HG03135 (cell line): Measurements from ENCODE around the gene XAB2.
"Not testable (repeated sequence)": the region's sequence is repeated elsewhere in the genome, so short reads cannot be mapped to it uniquely, and the experiment has no call there.

Source experiments
- ATAC-seq: cut with Tn5 transposase; IDR thresholded peaks from one replicate; pipeline ENCODE4 v1.9.1; 2021; ENCODE audit warnings: mild to moderate bottlenecking, moderate library complexity; ENCODE audit not compliant: unreplicated experiment

XAB2 gene

DNA sequence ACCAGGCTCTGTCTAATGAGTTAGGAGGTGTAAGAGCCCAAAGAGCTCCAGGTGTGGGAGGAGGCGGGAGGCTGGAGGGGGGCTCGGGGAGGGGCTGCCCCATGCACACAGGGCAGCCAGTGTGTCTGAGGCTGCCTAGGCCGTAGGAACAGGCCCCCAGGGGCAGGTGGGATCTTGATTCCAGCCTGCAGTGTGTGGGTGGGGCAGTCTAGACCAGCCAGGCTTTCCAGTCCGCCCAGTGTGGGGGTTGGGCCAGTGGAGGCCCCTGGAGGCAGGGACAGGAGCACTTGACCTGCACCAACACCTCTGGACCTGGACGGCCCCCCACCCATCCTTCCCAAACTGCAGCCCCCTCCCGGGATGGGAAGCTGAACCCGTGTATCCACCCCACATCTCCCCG, 39.1 kb downstream of the XAB2 start:
- no peak for ATAC-seq

DNA sequence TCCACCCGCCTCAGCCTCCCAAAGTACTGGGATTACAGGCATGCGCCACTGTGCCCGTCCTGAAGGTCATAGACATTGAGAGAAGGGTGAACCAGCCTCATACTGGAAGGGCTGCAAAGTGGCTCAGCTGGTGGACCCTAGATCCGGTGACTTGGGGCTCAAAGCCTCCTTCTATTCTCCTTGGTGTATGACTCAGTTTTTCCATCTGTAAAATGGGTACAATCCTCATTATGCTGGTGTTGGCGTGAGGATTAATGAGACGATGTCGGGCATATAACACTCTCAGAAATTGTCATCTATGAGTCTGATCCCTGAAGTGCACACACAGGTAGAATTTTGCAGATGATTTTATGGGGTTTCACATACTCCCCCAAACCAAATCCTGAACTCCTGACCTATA, 39.5 kb downstream of the XAB2 start:
- ATAC-seq: no peak

DNA sequence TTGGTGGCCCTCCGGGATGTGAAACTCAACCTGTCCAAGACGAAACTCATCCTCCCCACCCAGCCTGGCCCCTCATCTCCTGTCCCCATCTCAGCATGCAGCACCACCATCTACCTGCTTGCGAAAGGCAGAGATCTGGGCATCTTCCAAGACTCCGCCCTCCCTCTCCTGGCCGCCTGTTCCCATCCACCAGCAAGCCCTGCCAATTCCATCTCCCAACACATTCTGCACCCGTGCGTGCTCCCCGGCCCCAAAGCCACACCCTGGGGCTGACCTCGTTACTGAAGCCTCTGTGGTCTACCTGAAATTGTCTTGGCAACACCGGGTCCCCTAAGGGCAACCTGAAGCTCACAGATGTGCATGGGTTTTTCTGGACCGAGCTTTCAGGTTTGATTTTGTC, 46.9 kb downstream of the XAB2 start:
- no peak for ATAC-seq

DNA sequence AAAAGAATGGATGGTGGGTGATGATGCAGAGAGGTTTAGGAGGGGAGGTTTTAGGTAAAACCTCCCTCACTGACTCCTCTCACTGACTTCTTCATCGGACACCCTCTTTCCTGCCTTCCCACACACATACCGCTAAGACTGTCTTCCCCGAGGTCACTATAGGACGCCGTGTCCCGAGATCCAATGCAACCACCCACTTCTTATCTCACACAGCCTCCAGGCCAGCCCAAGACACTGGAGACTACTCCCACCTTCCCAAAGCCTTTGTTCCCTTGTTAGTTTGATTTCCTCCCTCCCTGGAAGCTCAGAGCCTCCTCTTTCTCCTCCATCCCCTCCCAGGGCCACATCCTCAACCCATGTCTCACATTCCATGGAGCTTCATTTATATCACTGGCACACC, 50.2 kb downstream of the XAB2 start:
- ATAC-seq: no peak

DNA sequence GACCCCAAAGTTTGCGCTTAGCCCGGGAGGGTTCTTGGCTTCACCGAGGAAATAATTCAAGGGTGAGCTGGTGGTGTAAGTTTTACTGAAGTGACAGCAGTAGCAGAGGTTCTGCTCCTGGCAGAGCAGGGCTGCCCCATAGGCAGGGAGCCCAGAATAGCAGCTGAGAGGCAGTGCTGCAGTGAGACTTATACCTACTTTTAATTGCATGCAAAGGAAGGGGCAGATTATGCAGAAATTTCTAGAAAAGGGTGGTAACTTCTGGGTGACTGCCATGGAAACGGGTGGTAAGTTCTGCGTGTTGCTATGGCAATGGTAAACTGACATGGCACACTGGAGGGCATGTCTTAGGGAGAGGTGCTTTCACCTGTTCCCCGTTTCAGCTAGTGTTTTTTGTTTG, 51.2 kb downstream of the XAB2 start:
- ATAC-seq: no peak

DNA sequence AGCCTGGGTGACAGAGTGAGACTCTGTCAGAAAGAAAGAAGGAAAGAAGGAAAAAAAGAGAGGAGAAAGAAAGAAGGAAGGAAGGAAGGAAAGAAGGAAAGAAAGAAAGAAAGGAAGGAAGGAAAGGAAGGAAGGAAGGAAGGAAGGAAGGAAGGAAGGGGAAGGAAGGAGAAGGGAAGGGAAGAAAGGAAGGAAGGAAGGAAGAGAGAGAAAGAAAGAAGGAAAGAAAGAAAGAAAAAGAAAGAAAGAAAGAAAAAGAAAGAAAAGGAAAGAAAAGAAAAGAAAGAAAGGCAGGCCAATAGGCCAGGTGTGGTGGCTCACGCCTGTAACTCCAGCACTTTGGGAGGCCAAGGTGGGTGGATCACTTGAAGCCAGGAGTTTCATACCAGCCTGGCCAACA, 51.9 kb downstream of the XAB2 start:
- not testable (repeated sequence) for ATAC-seq

DNA sequence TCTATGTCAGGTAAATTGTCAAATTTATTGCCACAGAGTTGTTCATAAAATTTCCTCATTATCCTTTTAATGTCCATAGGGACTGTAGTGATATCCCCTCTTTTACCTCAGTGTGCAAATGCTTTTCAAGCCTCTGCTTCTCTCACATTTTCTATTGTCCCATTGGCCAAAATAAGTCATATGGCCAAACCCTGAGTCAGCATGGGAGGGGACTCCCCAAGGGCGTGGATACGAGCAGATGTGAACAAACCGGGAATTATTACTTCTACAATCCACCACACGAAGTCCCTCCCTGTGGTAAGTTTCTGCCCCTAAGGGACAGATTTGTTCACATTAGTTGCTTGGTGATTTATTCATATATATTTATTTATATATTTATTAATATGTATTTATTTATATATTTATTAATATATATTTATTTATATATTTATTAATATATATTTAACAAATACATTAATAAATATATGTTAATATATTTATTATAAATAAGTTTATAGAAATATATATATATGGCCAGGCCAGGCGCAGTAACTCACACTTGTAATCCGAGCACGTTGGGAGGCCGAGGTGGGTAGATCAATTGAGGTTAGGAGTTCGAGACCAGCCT, 53.8 kb downstream of the XAB2 start:
- ATAC-seq: no peak

DNA sequence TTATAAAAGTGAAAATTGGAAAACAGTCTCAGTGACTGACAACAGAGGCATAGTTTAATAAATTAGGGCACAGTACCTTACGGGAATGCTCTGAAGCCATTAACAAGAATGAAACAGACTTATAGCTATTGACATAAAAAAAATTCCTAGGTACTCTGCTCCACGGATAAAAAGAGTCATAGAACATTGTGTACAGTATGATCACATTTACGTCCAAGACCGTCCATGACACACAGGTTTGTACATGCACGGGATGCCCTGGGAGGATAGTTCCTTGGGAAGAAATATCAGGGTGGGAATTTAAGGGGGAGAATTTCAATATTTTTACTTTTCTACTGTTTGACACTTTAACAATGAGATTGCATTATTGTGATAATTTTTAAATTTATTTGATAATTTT, 58.6 kb downstream of the XAB2 start:
- no peak for ATAC-seq
